NCI-H2029 (cell line): ENCODE data around the gene ZNF827.

Source experiments
- DNase-seq: peaks from one replicate; lab custom pipeline; 2025; lab: John Stamatoyannopoulos, UW

ZNF827 gene

GRCh38 chr4:145938618-145939440 lies at the start of gene ZNF827:
Gene ZNF827 (minus strand): TSS chr4:145938823. CDS start chr4:145938407, 416 bp downstream.
- DNase-seq: peak; percentile 7

- DNase-seq: no peak
These were observed 45.9 kb upstream of the ZNF827 start for GRCh38 chr4:145984563-145984962.

DNA sequence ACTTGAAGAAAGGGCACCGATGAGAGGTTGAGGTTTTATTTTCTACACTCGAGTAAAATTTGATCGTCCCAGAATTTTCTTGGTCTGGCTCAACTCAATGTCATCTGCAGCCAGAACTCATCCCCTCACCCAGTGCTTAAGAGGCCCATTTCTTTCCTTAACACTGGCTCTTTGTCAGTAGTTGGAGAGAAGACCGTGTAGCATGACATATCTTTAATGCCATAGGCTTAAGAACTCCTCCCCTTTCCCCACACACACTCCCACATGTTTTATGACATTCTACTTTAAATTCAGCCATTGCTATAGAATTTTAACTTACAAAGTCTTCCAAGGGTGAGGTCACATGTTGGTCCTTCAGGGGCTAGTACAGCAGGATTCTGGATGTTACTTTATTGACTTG lies 44.2 kb upstream of the ZNF827 start:
- DNase-seq: no peak

DNA sequence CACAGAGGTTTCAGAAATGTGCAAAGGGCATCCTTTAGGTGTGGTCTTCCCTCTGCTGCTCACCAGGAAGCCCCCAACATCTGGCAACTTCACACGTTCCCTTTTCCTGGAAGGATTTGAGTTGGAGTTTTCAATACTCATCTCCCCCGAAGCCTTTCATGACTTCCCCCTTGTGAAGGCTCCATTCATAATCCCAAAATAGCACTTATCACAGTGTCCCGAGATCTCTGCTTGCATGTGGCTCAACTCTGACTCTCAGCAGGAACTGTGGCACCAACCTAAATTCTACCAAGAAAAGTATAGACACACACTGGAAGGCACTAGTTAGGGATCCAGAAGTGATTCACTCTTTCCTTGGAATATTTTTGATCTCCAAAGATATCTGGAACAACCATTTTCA lies 40.5 kb upstream of the ZNF827 start:
- no peak for DNase-seq

GRCh38 chr4:145976680-145977079 lies 38.1 kb upstream of the ZNF827 start:
- no peak for DNase-seq

DNA sequence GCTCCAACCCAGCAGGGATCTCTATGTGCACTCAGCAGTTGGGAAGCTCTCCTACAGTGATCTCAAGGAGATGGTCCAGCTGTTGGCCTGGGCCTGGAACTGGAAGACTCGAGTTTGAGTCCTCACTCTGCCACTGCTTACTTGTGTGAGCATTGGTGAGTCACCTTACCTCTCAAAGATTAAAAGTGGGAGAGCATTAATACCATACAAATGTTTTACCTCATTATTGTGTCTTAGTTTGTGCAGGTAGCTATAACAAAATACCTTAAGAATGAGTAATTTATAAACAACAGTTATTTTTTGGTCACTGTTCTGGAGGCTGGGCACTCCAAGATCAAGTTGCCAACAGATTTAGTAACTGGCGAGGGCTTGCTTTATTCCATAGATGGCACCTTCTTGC lies 21.4 kb upstream of the ZNF827 start:
- no peak for DNase-seq

GRCh38 chr4:145957302-145957701 lies 18.7 kb upstream of the ZNF827 start:
- no peak for DNase-seq

DNA sequence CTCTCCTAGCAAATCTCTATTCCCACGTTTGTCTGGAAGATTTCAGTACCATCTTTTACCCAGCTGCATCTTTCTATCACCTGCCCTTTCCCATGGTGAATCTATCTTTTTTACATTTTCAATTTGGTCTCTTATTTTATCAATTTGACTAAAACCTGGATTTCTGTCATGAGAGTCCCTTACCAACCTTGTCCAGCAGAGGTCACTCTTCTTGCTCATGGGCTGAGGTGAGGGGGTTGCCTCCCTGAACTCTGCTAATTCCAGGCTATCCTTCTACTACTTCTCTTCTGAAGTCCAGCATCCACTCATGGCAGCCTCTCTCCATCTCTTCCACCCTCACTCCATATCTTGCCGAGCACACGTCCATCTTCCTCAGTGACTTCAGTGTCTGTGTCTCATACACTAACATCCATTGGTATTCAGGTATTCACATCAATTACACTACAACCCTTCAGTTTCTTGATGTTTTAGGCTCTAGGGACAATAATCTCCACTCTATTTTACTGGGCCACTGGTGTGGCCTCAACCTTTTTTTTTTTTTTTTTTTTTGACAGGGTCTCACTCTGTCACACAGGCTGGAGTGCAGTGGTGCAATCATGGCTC lies 17.8 kb upstream of the ZNF827 start:
- no peak for DNase-seq

DNA sequence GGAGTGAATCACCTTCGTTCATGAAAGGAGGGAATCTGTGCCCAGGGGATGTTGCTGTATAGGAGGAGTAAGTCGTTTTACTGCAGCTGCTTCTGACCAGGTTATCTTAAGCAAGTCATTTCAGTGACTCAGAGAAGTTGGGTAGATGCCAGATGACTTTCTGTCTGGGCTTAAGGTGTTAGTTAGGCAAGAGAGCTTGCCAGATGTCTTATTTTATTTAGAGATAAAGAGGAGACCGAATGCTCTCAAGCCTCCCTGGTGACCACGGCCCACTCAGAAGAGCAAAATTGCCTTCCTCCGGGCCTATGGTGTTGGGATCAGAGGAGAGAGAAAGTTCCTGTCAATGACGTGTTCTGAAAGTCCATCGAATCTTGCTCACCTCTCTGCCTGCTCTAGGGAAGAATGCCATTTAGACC lies 16.3 kb upstream of the ZNF827 start:
- DNase-seq: no peak

DNA sequence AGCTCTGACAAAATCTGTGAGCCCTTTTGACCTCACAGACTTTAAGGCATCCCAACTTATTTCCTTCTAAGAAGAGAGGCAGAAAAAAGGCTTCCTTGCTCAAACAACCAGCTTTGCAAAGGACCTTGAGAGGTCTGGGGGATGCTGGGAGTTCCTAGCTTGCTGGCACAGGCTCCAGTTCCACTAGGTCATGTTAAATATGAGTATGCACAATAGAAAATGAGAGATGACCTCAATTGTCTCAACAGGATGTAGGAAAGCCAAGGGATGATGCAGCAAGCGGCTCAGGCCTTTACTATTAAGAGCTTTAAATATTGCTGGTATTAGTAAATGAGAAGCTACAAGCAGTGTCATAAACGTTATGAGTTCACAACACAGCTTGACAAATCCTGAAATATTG lies 13.3 kb upstream of the ZNF827 start:
- DNase-seq: no peak

- no peak for DNase-seq
These were observed 7.0 kb upstream of the ZNF827 start for GRCh38 chr4:145945431-145946155.

DNA sequence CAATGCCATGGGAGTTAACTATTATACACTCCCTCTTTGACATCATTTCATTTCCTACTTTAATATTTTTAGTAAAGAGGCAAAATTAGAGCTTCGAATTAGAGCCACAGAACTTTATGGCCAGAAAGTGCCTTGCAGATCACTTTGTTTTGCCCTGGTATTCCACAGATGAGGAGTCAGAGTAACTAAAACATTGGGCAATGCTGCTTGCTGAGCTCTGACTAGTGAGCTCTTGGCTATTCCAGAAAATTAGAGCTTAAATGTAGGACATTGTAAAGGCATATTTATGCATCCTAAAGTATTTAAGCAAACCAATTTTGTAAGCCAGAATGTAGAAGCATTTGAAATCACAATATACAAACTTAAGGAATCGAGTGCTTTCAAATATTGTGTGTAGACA lies 6.3 kb upstream of the ZNF827 start:
- DNase-seq: no peak

GRCh38 chr4:145939856-145940255 lies 1.2 kb upstream of the ZNF827 start:
- DNase-seq: no peak

- no peak for DNase-seq
These were observed 773 bp upstream of the ZNF827 start for GRCh38 chr4:145939441-145939750.

DNA sequence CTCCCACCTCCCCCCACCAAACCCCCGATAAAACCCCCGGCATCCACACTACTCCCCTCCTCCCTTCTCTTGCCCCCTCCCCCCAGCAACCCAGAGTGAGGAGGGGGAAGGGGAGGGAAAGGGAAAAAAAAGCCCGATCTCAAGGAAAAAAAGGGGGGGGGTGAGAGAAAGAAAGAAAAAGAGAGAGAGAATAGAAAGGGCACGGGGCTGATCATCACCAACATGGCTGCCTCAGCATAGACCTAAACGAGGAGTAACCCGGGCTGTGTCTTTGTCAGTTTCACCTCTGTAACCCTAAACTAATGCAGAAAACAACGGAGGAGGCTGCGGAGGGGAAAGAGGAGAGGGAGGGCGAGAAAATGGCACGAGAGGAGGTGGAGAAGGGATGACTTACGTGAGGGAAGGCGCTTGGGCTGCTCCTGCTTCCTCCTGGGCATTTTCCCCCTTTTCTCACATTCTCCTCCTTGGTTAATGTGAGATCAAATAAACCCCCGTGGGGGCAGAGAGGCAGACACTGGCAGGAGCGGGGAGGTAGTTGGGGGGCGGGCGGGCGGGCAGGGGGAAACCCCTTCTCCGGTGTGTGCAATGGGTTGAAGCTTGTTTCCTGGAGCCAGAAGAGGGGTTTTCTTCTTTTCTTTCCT lies 532 bp downstream of the ZNF827 start:
- no peak for DNase-seq

DNA sequence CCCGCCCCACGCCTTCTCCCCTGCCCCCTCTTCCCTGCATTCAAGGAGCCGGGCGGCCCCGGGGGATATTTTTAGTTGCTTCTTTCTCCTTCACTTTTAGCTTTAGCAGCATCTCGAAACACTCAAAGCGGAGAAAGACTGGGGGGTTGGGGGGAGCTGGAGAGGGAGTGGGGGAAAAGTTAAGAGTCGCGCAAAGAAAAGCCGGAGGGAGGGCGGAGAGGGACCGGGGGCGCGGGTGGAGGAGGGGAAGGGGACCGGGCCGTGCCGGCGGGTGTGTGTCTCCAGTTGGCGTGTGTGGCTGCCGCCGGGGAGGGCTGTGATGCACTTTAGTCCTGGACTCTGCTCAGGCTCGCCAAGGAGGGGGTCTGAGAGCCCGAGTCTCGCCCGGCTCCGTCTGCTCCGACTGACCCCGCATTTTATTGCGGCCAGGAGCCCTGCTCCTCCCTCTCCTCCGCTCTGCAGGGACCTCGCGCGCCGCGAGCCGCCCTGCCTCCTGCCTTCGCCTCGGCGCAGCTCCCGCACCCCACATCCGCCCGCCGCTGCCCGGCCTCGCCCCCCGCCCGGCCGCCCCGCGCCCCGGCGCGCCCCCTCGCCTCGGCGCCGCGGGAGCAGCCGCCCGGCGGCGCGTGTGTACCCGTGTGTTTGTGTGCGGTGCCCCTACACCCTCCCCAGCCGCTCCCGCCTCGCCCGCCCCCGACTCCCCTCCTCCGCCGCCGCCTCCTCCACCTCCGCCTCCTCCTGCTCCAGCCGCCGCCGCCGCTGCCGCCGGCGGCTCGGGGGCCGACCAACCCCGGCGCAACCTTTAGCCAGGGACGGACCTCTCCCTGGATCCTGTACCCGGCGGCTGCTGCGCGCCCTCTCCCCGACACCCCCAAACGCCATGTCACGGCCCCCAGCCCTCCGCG lies 1.4 kb downstream of the ZNF827 start:
- DNase-seq: peak; percentile 14

- peak; percentile 49 for DNase-seq
These were observed 2.3 kb downstream of the ZNF827 start for GRCh38 chr4:145936142-145936996.

DNA sequence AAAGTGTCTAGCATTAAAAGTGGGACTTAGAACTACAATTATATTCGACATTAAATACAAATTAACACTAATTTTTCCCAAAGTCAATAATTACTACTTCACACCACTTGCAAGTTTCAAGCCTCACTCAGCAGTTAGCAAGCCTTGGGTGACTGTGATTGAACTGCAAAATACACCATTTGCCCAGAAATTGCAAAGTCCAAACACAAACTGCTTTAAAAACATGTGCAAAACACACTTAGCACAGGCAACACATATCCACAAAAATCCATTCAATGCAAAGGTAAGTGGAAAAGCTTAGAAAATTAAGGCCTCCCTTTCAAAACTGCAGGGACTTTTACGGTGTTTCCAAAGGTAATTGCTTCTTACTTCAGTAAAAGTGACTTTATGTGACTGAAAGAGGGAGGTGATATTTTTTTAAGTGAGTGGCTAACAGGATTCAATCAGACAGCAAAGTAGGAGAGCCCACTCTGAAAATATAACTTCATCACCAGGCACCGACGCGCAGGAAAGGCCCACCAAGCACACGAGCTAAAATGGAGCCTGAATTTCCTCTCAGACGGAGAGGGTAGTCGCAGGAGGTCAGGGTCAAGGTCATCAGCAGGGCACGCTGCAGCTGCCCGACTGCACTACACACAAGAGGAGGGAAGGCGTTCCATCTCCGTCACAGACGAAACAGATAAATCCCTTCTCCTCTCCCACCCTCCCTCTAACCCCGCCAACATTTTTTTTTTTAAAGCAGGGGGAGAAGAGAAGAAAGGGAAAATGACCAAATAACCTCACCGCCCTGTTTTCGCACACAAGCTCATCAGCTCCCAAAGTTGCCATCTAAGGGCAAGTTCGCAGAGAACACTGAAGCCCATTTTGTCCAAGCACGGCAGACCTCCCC lies 3.1 kb downstream of the ZNF827 start:
- no peak for DNase-seq

DNA sequence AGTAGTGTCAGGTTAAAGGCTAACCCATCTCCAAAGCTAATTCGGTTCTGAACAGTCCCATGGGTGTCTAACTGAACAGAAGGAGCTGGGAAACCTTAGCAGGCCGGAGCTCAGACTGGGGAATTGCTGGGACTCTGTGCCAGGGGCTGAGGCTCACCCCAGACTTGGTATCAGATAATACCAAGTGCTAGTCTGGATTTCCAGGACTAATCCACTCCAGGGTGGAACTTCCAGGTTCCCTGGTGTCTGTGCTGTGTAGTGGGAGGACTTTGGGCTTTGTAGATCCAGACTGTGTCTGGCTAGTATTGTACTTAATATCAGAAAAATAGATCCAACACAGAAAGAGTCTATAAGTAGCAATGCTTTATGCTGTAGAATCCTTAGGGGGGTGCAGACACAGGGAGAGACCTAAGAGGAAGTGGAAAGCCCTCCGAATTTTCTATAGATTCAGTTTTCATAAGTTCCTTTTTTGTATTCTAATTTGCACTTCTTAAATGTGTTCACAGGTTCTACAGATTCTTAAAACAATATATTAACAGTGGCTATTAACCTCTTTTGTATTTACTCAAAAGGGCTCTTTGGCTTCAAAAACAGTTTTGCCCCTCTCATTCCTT lies 4.1 kb downstream of the ZNF827 start:
- no peak for DNase-seq
